EH (cell line): Measurements from ENCODE around the gene BTNL2.
A peak's percentile ranks its signal among the peaks of the same experiment; 100 is the strongest.
"Not testable (repeated sequence)": the region's sequence is repeated elsewhere in the genome, so short reads cannot be mapped to it uniquely, and the experiment has no call there.

ENCODE experiments used
- DNase-seq: peaks from one replicate; pipeline ENCODE4 v3.0.0-alpha.2; 2015; ENCODE audit warnings: low read depth

BTNL2 gene, protein sequence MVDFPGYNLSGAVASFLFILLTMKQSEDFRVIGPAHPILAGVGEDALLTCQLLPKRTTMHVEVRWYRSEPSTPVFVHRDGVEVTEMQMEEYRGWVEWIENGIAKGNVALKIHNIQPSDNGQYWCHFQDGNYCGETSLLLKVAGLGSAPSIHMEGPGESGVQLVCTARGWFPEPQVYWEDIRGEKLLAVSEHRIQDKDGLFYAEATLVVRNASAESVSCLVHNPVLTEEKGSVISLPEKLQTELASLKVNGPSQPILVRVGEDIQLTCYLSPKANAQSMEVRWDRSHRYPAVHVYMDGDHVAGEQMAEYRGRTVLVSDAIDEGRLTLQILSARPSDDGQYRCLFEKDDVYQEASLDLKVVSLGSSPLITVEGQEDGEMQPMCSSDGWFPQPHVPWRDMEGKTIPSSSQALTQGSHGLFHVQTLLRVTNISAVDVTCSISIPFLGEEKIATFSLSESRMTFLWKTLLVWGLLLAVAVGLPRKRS

DNA sequence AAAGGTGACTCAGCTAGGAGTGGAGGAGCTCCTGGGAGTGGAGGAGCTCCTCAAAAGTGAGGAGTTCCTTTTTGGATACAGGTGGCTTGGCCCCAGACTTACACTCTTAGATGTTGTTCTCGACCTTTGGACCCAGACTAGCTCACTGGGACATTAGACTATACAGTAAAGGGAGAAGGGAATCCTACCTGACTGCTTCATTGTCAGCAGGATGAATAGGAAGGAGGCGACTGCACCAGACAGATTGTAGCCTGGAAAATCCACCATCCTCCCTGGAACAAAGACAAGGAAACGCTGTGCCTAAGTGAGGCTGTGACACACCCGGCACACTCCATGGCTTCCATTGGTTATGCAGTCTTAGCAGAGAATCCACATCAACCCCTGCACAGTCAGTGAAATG, at the start of gene BTNL2:
BTNL2 (minus strand) TSS at position 325 of the 400 bp plus-strand sequence; CDS start at position 267, 58 bp downstream.
- no peak for DNase-seq

DNA sequence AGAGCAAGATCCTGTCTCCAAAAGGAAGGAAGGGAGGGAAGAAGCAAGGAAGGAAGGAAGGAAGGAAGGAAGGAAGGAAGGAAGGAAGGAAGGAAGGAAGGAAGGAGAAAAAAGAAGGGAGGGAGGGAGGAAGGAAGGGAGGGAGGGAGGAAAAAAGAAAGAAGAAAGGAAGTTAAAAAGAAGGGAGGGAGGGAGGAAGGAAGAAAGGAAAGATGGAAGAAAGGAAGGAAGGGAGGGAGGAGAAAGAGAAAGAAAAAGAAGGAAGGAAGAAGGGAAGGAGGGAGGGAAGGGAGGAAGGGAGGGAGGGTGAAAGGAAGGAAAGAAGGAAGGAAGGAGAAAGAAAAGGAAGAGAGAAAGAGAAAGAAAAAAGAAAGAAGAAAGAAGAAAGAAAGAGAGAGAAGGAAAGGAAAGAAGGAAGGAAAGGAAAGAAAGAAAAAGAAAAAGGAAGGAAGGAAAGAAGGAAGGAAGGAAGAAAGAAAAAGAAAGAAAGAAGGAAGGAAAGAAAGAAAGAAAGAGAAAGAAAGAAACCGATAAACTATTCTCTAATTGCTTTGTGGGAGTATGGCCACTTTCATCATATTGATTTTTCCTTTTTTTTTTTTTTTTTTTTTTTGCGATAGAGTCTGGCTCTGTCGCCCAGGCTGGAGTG, 42.2 kb upstream of the BTNL2 start:
- no peak for DNase-seq

DNA sequence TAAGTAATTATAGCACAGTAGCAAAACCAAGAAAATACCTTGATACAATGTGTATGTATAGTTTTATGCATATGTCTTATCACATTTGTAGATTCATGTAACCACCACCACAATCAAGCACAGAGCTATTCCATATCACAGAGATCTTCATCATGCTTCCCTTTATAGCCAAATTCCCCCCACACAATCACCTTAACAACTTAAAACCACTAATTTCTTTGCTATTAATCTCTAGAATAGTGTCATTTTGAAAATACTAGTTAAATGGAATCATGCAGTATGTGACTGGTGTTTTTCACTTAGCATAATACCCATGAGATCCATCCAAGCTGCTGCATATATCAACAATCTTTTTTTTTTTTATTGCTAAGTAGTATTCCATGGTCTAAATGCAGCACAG, 41.0 kb upstream of the BTNL2 start:
- DNase-seq: no peak

DNA sequence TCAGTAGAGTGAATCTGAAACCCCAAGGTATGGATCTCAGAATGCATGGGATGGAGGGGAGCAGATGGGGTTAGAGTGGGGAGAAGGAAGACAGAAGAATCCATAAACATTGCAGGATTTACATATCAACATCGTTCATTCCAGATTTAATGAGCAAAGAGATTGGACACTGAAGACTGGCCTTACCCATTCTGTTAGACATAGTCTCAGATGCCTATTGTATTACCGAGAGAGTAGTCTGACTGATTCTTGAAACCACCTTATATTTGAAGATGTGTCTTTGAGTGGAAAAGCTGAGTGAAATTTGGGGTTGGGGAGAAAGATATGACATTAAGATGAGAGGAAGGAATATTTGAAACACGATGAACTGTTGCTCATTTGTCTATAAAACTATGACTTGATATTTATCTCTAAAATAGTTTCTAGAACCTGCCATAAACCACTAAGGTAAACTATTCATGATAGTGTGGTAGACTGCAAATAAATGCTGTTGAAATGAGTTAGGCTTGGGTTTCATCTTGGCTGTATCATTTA, 38.4 kb upstream of the BTNL2 start:
- no peak for DNase-seq

DNA sequence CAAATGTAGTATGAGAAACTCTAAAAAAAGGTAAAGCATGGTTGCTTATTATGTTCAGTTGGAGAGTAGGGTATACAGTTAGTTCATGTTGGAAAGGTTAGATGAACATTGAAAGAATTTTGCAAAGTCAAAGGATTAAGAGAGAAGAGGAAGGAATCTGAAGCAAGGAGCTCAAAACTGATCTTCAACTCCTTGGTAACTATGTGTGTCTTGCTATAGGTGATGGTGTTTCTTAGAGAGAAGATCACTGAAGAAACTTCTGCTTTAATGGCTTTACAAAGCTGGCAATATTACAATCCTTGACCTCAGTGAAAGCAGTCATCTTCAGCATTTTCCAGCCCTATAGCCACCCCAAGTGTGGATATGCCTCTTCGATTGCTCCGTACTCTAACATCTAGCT, 37.5 kb upstream of the BTNL2 start:
- no peak for DNase-seq

DNA sequence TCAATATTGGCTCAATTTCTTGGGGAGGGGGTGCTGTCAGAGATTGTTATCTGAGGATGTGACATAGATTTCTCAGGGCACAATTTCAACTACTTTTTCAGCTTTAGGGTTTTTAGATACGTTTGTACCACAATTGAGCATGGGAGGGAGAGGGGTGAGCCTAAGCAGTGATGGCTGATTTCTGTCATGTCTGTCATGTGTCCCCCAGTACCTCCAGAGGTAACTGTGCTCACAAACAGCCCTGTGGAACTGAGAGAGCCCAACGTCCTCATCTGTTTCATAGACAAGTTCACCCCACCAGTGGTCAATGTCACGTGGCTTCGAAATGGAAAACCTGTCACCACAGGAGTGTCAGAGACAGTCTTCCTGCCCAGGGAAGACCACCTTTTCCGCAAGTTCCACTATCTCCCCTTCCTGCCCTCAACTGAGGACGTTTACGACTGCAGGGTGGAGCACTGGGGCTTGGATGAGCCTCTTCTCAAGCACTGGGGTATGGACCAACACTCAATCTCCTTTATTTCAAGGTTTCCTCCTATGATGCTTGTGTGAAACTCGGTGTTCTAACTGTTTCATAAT, 36.1 kb upstream of the BTNL2 start:
- no peak for DNase-seq

DNA sequence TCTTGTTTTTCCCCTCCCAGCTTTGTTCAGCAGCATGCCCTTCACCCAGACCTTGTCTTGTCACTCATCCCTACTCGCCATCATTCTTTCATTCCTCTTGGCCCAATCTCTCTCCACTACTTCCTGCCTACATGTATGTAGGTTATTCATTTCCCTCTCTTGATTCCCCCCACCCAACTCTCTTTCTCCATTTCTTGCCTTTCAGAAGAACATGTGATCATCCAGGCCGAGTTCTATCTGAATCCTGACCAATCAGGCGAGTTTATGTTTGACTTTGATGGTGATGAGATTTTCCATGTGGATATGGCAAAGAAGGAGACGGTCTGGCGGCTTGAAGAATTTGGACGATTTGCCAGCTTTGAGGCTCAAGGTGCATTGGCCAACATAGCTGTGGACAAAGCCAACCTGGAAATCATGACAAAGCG, 35.3 kb upstream of the BTNL2 start:
- no peak for DNase-seq

DNA sequence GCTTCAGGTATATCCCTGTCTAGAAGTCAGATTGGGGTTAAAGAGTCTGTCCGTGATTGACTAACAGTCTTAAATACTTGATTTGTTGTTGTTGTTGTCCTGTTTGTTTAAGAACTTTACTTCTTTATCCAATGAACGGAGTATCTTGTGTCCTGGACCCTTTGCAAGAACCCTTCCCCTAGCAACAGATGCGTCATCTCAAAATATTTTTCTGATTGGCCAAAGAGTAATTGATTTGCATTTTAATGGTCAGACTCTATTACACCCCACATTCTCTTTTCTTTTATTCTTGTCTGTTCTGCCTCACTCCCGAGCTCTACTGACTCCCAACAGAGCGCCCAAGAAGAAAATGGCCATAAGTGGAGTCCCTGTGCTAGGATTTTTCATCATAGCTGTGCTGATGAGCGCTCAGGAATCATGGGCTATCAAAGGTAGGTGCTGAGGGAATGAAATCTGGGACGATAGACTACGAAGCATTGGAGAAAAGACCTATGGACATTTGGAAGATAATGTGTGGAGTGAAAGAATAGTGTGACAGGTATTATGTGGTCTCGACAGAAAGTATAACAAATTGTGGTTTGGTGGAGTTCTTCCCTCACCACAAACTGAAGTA, 32.7 kb upstream of the BTNL2 start, which contains the start of gene HLA-DRA:
HLA-DRA (plus strand) TSS at position 286 of the 613 bp plus-strand sequence; CDS start at position 350, 64 bp downstream.
- DNase-seq: peak; percentile 58

DNA sequence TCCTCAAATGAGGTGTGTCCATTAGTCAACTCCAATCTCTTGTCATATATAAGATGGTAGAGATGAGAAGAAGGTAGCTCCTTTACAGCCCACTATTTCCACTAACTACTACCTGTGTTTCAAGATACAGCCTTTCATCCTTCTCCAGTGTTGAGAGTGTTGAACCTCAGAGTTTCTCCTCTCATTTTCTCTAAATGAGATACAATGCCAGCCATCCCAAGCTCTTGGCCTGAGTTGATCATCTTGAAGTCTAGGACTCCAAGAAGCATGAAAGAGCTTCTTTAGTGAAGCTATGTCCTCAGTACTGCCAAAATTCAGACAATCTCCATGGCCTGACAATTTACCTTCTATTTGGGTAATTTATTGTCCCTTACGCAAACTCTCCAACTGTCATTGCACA, 32.2 kb upstream of the BTNL2 start:
- DNase-seq: no peak

DNA sequence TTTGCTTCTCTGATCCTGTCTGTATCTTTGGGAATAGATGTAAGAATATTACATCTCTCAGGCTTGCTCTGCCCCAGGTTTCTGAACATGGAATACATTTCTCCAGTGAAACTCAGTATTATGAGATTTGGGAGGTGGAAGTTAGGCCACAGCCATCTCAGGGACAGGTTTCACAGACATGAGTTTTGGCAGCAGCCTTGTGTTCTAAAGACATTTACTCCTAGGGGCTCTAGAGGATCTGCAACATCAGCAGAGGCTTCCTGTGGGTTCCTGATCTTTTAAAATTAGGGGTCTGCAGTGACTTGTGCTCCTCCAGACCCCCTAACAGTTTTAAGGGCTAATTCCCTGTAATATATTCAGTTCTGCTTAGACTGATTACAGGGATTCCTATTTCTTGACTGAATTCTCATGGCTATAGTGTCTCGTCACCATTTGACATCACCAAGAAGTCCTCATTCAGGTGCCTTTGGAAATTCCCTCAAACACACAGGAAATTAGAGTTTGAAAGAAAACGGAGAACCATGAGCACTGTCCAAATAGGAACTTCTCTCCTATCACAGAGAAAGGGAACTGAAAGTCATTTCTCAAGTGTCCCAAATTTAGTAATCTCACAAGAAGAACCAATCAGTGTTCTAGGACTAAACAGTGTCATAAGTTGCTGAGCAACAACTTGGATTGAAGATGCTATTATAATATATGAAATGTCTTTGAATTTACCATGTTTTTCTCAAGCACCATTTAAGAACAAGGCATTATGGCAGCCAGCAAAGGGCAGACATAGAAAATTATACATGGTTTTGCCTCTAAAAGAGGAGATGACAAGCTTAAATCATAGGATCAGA, 30.2 kb upstream of the BTNL2 start:
- peak; percentile 12 for DNase-seq

DNA sequence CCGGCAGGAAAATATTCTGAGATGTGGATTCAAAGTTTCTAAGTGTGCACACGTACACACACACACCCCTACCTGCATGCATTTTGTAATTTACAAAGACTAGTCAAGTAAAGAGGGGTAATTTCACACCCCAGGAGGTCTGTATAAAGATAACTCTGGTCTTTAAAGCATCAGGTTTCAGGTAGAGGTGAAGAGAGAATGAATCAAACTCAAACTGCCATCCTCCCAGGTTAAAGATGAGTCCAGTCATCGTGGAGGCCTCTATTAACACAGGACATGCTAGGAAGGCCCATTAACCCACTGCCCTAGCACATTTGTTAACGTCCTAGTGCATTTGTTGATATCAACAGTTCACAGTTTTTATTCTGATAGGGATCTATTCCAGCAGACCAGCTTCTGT, 29.2 kb upstream of the BTNL2 start:
- DNase-seq: no peak

DNA sequence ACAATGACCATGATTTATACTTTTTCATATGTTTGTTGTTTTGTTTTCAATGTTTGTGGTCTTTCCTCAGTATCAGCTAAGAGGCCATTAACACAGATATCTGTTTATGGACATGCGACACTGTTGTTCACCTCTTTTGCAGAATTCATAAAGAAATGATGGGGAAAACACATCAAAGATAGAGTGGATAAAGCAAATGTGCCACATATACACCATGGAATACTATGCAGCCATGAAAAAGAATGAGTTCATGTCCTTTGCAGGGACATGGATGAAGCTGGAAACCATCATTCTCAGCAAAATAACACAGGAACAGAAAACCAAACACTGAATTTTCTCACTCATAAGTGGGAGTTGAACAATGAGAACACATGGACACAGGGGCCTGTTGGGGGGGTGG, 27.0 kb upstream of the BTNL2 start:
- DNase-seq: not testable (repeated sequence)

DNA sequence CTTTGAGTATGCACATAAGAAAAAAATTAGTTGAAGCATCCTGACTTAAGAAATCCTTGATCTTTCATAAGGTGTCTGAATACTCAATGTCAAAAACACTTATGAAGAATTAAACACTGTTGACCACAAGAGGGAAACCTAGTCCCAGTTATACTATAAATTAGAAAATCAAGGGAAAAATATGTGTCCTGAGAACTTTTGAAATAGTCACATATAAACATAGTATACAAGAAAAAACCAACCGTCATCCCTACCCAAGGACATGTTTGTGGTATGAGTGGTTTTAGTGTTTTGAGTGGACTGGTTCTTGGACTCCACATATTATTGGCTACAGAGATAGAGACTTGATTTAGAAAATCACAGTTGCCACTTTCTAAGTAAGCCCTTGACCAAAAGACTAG, 25.1 kb upstream of the BTNL2 start:
- DNase-seq: peak; percentile 29

DNA sequence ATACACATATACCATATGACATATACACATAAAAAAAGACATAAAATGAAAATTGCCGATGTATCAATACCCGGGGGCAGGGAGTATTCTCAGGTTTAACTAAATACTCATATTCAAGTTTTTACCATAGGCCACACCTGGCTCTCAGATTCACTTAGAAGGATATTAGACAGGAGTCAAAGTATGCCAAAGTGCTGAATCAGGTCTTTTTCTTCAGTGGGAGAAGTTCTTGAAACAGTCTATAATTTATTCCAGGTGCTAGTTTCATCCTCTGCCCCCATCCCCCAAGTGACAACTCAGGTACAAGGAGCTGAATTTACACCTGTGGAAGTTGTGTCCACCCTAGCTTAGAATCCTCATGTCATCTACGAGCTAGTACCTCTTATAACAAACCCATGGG, 24.2 kb upstream of the BTNL2 start:
- no peak for DNase-seq

DNA sequence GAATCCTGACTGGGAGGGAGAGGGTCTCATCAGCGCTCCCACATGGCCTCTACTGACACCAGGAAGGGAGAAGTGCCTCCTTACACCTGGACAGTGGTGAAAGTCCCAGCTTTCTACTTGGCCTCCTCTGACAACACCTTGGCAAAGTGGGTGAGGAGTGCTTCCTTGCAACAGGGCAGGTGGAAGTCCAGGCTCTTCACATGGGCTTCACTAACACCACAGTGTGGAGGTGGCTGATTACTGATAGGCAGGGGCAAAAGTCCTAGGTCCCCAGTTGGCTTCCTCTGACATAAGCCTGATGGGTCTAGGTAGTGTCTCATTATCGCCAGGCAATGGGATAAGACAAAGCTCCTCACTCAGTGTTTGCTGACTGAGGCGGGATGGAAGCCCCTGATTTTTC, 23.2 kb upstream of the BTNL2 start:
- DNase-seq: no peak

DNA sequence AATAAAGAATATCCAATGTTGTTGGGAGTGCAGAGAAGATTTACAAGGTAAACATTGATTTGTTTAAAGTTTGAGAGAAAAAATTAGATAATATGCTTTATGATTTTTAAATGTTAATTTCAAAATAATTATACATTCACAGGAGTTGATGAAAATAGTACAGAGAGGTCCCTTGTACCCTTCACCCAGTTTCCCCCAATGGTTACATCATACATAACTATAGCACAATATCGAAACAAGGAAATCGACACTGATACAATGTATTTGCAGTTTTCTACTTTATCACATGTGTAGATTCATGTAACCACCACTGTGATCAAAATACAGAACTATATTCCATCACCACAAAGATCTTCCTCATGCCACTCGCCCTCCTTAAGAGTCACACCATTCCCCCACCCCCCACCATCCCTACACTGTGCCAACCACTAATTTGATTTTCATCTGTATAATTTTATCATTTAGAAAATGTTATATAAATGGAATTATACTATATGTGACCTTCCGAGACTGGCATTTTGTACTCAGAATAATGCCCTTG, 21.0 kb upstream of the BTNL2 start:
- DNase-seq: no peak

DNA sequence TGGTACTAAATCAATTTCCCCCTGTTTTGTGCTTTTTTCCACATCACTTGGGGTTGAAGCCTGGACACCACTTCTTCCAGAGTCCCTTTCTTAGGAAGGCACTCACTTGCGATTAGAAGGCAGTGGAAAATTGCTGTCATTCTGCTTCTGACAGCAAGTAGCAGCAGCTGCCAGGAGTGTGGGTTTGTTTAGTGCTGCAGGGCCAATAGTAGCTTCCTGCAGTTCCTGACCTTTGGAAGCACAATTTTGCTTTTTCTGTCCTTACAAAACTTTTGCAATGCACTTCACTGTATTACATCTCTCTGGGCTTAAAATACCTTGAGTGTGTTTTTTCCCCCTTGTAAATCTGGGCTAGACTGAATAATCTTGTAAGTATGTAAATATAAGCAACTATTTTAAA, 20.2 kb upstream of the BTNL2 start:
- DNase-seq: no peak

DNA sequence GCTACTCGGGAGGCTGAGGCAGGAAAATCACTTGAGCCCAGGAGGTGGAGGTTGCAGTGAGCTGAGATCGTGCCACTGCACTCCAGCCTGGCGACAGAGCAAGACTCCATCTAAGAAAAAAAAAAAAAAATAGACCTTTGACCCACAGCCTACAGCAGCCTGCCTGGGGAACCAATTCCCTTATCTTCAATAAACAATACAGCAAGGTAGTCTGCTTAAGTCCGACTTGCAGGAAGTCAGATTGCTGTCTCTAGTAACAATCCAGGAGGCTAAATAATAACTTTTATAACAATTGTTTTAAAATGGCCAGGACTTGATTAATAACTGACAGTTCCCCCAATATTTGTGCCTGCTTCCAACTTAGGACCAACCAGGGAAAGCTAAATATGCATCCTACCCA, 19.4 kb upstream of the BTNL2 start:
- DNase-seq: no peak

DNA sequence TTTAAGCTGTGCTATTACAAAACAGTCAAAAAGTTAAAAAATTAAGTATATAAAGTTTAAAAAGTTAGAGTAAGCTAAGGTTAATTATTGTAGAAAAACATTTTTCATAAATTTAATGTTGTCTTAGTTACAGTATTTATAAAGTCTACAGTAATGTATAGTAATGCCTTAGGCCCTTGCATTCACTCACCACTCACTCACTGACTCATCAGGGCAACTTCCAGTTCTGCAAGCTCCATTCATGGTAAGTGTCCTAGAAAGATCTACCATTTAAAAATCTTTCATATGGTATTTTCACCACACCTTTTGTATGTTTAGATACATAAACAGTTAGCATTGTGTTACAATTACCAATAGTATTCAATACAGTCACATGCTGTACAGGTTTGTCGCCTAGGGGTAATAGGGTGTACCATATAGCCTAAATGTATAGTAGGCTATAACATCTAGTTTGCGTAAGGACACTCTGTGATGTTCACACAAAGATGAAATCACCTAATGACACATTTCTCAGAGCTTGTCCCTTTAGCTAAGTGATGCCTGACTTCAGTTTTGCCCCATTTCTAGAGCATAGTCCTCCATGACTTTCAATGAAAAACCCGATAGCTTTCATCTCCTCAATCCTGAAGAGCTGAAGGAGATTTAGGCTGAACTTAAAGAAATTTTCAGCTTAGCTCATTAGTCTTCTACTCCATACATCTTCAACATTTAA, 17.8 kb upstream of the BTNL2 start:
- no peak for DNase-seq

DNA sequence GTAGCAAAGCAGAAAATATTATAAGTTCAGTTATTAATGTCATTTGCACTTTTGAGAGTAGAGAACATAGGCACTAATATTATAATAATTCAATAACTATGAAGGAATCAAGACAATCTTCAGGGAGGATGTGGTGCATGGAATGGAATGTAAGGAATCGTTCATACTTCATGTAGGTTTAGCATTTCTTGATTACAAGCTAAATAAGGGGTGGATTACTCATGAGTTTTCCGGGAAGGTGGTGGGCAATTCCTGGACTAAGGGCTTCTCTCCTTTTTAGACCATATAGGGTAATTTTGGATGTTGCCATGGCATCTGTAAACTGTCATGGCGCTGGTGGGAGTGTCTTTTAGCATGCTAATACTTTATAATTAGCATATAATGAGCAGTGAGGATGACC, 9.1 kb upstream of the BTNL2 start:
- DNase-seq: peak; percentile 45
